Measurements from ENCODE around the gene CLDN7.

CLDN7 gene

GRCh38 chr17:7235693-7236665 is 26.3 kb downstream of the CLDN7 start:
- no peak for DNase-seq

DNA sequence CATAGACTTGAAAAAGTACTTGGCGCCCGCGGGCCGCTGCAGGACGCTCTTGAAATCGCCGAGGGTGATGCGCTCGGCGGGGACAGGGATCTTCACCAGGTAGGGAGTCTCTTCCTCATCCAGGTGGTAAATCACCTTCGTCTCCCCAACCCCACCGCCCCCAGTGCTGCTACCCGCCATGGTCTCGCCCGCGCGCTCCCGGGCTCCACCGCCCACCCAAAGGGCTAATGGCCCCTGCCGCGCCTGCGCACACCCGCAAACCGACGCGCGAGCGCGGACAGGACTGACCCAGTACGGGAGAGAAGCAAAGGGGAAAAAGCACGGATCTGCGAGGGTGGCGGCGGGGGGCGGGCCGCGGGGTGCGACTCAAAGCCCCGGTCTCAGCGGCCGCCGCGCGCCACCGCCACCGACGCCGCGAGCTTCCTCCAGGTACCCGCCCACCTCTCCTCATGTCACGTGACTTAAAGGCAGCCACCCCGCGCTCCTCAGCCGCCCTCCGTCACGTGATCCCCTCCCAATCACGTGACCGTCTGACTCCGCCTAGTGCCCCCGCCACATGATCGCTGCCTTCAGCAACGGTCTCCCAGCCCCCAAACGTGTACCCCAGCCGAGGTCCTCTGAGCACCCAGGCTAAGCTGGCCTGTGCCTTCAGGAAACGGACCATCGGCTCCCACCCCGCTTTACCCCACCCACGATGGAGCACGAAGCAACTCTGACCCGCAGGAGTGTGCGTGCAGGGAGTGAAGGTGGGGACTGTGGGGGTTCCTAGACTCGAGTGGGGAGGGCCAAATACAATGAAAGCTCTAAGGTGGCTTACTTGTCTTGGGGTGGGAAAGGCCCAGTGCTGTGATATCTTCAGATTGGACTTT is 28.0 kb downstream of the CLDN7 start, which contains the start of gene DVL2:
Gene DVL2 (minus strand): TSS at position 435 of the 869 bp plus-strand sequence. CDS start 255 bp downstream, at position 180.
- peak; percentile 62 for DNase-seq

DNA sequence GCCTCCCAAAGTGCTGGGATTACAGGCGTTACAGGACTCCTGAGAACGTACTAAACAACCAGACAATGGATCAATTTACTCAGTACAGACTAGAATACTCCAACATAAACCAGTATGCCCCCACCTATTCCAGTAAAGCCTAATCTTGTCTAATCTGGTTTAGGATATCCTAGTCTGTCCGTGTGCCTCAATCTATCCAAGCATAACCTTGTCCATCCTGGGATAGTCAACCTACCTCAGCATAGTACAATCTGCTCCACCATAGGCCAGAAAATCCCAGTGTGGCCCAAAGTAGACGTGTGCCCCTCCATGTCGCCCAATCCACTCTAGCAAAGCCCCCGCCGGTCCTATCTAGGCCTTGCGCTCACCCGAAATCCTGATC is 28.6 kb downstream of the CLDN7 start:
- no peak for DNase-seq

DNA sequence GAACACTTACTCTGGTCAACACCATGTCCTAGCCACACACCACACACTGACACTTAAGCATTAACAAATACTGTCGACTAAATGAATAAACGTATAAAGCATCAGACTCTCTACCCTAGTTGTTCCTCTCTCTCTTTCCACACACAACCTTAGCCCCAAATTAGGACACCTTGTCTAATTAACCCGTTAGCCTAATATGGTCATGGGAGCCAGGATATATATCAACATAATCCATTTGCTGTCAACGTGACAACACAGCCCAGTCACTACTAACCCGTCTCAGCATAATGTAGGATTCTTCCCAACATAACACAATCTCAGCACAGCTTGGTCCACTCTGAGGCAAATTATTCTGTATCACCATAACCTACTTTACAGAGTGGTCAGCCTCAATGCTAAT is 30.2 kb downstream of the CLDN7 start:
- DNase-seq = no peak

DNA sequence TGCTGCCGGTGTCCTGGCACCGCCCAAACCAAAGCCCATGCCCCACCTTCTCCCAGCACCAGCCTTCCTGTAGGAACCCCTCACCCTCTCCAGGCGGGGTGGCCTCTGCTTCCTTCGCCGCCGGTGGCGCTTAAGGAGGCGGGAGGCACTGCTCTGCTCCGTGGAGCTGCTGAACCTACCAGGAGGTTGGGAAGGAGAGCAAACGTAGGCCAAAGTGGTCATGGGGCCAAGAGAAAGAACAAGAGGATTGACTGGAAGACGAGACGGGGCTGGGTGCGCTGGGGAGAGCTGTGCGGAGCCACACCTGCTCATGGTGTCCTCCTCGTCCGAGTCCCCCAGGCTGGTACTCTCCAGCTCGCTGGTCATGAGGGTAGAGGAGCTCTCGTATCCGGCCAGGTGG is 32.8 kb downstream of the CLDN7 start:
- DNase-seq = no peak

DNA sequence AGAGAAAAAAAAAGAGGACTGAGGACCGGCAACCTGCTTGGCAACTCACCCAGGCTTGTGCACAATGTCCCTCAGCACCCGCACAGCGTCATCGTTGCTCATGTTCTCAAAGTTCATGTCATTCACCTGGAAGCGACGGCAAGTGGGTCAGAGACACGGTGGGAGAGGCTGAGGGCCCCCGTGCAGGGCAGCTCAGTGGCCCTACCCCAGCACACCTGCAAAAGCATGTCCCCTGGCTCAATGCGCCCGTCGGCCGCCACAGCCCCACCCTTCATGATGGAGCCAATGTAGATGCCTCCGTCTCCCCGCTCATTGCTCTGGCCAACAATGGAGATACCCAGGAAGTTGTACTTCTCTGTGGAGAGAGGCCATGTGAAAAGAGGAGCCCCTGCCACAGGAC is 33.4 kb downstream of the CLDN7 start:
- DNase-seq = no peak

DNA sequence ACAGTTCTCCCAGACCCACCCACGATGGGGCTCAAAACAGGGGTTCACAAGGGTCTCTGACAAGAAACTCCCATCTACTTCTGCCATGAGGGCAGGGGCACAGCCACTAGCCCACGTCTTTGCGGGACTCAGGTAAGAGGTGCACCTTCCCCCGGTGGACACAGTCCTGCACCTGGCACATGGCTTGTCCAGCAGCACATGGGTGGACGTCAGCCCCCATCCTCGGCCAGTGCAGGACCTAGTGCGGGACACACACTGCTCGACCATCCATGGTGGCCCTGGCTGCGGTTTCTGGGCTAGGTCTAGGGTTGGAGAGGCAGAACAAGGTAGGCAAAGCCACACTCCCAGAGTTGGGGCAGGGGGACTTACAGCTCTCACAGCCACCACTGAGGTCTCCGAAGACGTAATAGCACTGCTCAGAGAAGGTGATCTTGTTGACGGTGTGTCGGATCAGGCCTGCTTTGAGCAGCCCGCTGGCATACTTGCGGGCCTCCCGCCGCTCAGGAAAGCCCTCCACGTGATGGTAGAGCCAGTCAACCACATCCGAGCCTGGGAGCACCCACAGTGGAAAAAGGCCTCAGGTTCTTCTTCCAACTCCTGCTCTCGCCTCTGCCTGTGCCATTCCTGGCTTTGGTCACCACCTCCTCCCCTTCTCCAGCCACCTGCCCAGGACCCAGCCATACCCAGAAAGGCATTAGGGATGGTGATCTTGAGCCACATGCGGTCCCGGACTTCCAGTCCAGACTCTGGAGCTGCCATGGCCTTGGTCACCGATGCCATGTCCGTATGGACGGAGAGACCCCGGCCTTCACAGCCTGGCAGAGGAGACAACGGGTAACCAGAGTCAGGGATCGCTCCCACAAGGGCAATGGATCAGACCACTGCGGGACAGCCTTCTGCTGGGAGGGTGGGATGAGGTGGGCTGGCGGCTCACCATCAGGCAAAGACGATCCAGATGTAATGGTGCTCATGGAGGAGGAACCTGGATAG is 35.3 kb downstream of the CLDN7 start:
- no peak for DNase-seq

DNA sequence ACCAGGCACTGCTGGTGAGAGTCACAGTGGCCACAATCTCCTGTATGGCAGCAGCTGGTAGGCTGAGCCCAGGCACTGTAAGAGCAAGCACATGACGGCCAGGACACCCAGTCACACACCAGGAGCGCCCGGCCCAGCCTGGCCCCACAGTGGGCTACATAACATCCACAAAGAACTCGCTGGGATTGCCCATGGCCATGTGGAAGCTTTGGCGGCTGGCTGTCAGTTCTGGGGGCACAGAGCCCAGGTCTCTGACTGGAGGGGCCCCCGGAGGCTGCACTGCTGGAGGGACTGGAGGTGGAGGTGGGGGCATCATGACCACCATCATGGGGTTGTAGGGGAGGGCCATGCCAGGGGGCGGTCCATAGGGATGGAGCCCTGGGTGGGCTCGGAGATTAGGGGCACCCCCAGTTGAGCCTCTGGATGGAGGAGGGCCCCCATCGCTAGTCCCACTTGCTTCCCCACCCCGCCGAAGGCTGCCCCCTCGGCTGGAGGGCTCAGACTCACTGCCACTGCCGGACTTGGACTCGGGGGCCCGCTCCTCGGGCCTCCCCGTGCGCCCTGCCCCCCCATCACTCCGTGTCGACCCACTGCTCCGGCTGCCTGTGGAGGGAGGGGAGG is 36.5 kb downstream of the CLDN7 start:
- DNase-seq = no peak

DNA sequence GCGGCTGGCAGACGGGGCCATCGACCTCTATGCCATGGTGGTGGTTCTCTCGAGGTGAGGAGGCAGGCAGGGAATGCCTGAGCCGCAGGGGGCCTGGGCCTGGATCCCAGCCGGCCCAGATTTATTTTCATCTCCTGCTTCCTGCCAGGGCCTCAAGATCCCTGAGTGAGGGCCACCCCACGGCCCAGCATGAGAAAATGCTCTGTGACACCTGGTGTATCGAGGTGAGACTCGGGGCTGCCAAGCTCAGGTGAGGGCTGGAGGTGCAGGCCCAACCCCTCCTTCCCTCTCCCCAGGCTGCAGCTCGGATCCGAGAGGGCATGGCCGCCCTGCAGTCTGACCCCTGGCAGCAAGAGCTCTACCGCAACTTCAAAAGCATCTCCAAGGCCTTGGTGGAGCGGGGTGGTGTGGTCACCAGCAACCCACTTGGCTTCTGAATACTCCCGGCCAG is 37.6 kb downstream of the CLDN7 start:
- no peak for DNase-seq

DNA sequence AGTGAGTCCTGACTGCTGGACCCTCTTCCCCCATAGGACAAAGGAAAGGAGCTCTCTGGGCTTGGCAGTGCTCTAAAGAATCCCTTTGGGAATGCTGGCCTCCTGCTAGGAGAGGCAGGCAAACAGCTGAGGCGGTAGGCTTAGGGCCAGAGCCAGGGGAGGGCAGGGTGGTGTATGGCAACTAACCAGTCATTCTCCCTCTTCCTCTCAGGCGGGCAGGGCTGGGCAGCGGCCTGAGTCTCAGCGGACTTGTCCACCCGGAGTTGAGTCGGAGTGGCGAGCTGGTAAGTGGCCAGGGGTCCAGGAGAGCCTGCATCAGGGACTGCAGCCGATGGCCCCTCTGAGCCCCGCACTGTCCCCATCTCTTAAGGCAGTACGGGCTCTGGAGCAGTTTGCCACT is 38.2 kb downstream of the CLDN7 start:
- DNase-seq = no peak

DNA sequence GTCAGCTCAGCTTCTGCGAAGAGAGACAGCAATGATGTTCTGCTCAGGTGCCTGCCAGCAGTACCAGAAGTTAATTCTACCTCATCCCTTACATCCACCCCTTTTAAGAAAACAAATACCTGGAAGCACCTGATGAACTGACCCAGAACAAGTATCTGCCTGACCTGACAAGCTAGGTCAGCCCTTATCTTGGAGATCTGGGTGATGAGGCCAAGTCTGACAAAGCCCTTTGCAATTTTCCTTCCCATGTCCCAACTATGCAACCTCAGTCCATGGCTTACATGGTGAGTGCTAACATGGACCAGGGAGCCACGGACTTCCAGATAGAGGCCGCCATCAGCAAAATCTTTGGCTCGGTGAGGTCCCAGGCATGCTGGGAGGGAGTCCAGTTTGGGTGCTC is 38.9 kb downstream of the CLDN7 start:
- DNase-seq = no peak

DNA sequence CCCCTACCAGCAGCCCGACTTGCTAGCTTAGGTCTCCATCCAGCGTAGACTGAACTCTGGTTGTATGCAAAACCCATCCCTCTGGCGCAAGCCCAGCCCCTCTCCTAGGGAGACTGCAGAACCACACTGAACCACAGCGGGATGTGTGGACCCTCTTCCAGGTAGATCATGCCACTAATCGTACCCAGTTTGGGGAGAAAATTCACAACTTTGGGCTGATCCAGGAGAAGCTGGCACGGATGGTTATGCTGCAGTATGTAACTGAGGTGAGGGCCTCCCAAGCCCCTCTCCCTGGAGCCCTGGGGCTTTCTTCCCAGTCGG is 39.3 kb downstream of the CLDN7 start:
- no peak for DNase-seq

GRCh38 chr17:7222093-7222971 is 39.9 kb downstream of the CLDN7 start:
- DNase-seq = no peak

- DNase-seq = no peak
These were observed 40.8 kb downstream of the CLDN7 start for GRCh38 chr17:7221278-7222092.

- DNase-seq = no peak
These were observed 41.5 kb downstream of the CLDN7 start for GRCh38 chr17:7220593-7221277.

DNA sequence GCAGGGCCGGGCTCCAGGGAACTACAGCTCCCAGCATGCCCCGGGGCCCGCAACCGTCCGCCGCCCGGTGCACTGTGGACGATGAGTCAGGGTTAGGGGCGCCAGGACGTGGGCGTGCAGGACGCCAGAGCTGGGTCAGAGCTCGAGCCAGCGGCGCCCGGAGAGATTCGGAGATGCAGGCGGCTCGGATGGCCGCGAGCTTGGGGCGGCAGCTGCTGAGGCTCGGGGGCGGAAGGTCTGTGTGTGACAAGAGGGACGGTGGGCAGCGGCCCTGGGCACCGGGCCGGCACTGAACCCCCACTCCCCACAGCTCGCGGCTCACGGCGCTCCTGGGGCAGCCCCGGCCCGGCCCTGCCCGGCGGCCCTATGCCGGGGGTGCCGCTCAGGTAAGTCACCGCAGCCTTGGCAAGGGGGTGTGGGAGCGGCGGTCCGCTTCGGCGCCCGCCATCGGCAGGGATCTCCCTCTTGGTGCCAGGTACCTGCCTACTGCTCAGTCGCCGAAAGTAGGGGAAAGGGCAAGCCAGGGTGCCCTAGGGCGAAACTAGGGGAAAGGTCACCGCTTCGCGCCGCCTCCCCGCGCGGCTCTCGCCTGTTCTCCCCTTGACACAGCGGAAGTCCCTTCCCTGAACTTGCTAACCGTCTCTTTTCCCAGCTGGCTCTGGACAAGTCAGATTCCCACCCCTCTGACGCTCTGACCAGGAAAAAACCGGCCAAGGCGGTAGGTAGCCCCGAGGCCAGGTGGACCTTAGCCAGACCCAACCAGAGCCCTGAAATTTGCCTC is 42.3 kb downstream of the CLDN7 start, which contains the start of the genes ACADVL and DLG4:
Gene ACADVL (plus strand): TSS at position 127 of the 781 bp plus-strand sequence. CDS start 47 bp downstream, at position 174.
Gene DLG4 (minus strand): TSS at position 25 of the 781 bp plus-strand sequence.
- no peak for DNase-seq

DNA sequence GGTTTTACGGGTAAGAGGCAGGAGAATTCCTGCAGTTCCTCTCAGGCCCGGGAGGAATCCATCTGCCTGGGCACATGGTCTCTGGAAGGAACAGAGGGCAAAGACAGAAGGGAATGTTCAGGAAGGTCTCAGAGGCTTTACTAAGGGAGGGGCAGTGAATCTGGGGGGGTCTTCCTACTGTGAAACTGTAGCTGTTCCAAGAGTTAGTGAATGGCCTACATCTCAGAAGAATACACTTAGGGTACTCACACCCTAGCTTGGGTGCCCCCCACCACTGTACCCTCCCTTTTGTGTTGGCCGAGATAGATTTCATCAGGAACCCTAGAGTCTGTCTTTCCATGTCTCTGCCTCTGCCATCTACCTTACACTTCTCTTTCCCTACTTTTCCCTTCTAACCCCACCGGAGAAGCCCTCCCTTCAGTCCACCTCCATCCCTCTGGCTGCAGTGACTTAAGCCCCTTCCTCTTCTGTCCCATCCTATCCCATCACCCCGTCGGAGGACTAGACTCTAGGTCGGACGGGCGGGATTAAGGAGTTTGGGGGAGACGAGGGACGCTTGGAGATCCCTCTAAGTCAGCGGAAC is 43.0 kb downstream of the CLDN7 start:
- no peak for DNase-seq

- DNase-seq = no peak
These were observed 43.5 kb downstream of the CLDN7 start for GRCh38 chr17:7218758-7219157.
